ENCODE results near the gene DOC2B. TPM values are rescaled to one million over a fixed set of nuclear protein-coding genes. Genes with fewer than 3 reads are reported as not detected.

The DOC2B gene
- total RNA-seq, 1 donor from 2014 or later, result 0.34 TPM

DNA sequence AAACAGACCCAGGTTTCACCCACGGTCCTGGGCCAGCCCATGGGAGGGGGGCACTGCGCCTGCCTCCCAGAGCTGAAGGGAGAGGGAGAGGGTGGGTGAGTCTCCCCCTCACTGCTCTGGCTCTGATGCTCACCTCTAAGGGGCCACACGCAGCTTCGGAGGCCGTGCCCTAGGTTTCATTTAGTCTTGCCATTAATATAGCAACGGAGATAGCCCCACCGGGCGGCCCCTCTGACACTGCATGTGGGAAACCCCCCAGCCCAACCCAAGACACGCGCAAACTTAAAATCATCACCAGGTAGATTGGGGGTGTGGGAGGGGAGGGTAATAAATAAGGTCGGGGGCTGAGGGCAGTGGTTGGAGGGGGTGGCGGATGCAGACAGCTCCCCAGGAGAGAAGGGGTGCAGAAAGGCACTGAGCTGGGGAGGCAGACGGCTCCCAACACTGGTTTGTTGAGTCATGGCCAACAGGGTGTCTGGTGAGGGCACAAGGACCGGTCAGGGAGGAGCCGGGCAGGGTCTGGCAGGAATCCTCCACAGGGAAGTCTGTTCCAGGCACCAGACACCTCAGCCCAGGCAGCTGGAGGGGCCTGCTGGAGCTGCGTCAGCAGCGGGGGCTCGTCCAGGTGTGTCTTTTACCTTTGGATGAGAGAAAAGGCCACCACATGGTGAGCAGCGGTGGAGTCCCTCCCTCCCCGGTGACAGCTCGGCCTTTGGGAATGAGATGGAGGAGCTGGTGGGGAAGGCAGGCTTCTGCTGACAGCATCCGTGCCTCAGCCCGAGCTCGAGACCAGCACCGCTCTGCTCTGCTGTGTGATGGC, 32.0 kb upstream of the DOC2B start:
- H3K27ac Mint-ChIP-seq, result no peak overlapping the region
- Histone ChIP-seq H3F3A (ENCODE audit: low read depth) (no peaks in the 10 kb centered on the region), H3K9ac (no peak overlapping the region), H3K4me1 (no peaks in the 10 kb centered on the region), H4K20me1 (ENCODE audit: low read depth) (no peaks in the 10 kb centered on the region), H3K27me3 (no peaks in the 10 kb centered on the region), H2AFZ (replicated peaks) (no peak overlapping the region), H3K9me3 (ENCODE audit: low read depth) (no peaks in the 10 kb centered on the region), H3K4me2 (no peak overlapping the region), H3K27ac (no peak overlapping the region), H3K4me3 (no peak overlapping the region), H3K36me3 (no peaks in the 10 kb centered on the region), H3K79me2 (ENCODE audit: low read depth) (no peaks in the 10 kb centered on the region)
- no peaks in the 10 kb centered on the region for H3K36me3 Mint-ChIP-seq
- DNase-seq (ENCODE audit: low spot score), result no peak
- H3K4me3 Mint-ChIP-seq, result no peak overlapping the region
- H3K27me3 Mint-ChIP-seq (ENCODE audit: insufficient read depth, low read depth), result no peaks in the 10 kb centered on the region
- no peak for TF ChIP-seq EZH2 (IDR thresholded peaks at IDR 0.05)
- TF ChIP-seq, protein P1, sequence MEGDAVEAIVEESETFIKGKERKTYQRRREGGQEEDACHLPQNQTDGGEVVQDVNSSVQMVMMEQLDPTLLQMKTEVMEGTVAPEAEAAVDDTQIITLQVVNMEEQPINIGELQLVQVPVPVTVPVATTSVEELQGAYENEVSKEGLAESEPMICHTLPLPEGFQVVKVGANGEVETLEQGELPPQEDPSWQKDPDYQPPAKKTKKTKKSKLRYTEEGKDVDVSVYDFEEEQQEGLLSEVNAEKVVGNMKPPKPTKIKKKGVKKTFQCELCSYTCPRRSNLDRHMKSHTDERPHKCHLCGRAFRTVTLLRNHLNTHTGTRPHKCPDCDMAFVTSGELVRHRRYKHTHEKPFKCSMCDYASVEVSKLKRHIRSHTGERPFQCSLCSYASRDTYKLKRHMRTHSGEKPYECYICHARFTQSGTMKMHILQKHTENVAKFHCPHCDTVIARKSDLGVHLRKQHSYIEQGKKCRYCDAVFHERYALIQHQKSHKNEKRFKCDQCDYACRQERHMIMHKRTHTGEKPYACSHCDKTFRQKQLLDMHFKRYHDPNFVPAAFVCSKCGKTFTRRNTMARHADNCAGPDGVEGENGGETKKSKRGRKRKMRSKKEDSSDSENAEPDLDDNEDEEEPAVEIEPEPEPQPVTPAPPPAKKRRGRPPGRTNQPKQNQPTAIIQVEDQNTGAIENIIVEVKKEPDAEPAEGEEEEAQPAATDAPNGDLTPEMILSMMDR (IDR thresholded peaks at IDR 0.05), result no peak
- no peak for TF ChIP-seq EZH2phosphoT487 (IDR thresholded peaks at IDR 0.05)
- H3K4me1 Mint-ChIP-seq, result peaks cover 2% of the 10 kb centered on the region
- H3K9me3 Mint-ChIP-seq, result peaks cover 2% of the 10 kb centered on the region

DNA sequence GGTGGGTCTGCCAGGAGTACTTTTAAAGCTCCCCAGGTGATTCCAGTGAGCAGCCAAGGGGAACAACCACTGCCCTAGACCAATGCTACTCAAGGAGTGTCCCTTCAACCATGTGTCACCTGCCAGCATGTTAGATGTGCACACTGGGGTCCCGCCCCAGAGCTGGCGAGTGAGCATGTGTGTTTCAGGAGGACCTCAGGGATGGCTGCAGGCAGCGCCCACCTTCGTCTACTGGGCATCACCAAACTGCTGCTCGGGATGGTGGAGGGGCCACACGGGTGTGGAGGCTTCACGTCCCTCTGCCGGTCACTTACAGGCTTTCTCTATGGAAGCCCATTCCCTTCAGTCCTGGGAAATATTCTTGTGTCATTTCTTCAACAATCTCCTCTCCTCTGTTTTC, 29.0 kb upstream of the DOC2B start:
- Histone ChIP-seq H2AFZ (replicated peaks) (no peak overlapping the region), H3K9ac (no peak overlapping the region), H3K4me2 (no peak overlapping the region), H3K27ac (no peak overlapping the region), H4K20me1 (ENCODE audit: low read depth) (no peaks in the 10 kb centered on the region), H3F3A (ENCODE audit: low read depth) (peaks cover under 1% of the 10 kb centered on the region), H3K4me1 (peaks cover under 1% of the 10 kb centered on the region), H3K79me2 (ENCODE audit: low read depth) (no peaks in the 10 kb centered on the region), H3K9me3 (ENCODE audit: low read depth) (no peaks in the 10 kb centered on the region), H3K4me3 (no peak overlapping the region), H3K27me3 (no peaks in the 10 kb centered on the region), H3K36me3 (no peaks in the 10 kb centered on the region)
- no peaks in the 10 kb centered on the region for H3K27me3 Mint-ChIP-seq (ENCODE audit: insufficient read depth, low read depth)
- peaks cover 15% of the 10 kb centered on the region for H3K4me1 Mint-ChIP-seq
- H3K27ac Mint-ChIP-seq, result no peak overlapping the region
- no peak overlapping the region for H3K4me3 Mint-ChIP-seq
- peaks cover 5% of the 10 kb centered on the region for H3K36me3 Mint-ChIP-seq
- no peak for DNase-seq (ENCODE audit: low spot score)
- TF ChIP-seq EZH2phosphoT487 (IDR thresholded peaks at IDR 0.05), result no peak
- TF ChIP-seq EZH2 (IDR thresholded peaks at IDR 0.05), result no peak
- TF ChIP-seq, protein P1 (IDR thresholded peaks at IDR 0.05), result no peak
- peaks cover 8% of the 10 kb centered on the region for H3K9me3 Mint-ChIP-seq

- TF ChIP-seq EZH2phosphoT487 (IDR thresholded peaks at IDR 0.05) (no peak), EZH2 (IDR thresholded peaks at IDR 0.05) (no peak)
- TF ChIP-seq, protein P1 (IDR thresholded peaks at IDR 0.05), result no peak
- Mint-ChIP-seq H3K4me1 (peaks cover 27% of the 10 kb centered on the region), H3K27ac (no peak overlapping the region), H3K4me3 (no peak overlapping the region), H3K36me3 (peaks cover 5% of the 10 kb centered on the region), H3K9me3 (peaks cover 8% of the 10 kb centered on the region), H3K27me3 (ENCODE audit: insufficient read depth, low read depth) (no peaks in the 10 kb centered on the region)
- Histone ChIP-seq H4K20me1 (ENCODE audit: low read depth) (no peaks in the 10 kb centered on the region), H3K4me3 (no peak overlapping the region), H3K4me2 (no peak overlapping the region), H3K27ac (no peak overlapping the region), H3F3A (ENCODE audit: low read depth) (peaks cover 9% of the 10 kb centered on the region), H3K9ac (no peak overlapping the region), H3K36me3 (no peaks in the 10 kb centered on the region), H3K79me2 (ENCODE audit: low read depth) (no peaks in the 10 kb centered on the region), H3K27me3 (no peaks in the 10 kb centered on the region), H3K4me1 (peaks cover 10% of the 10 kb centered on the region), H2AFZ (replicated peaks) (no peak overlapping the region), H3K9me3 (ENCODE audit: low read depth) (no peaks in the 10 kb centered on the region)
- DNase-seq (ENCODE audit: low spot score), result no peak
These were observed 27.0 kb upstream of the DOC2B start for GRCh38 chr17:208429-208828.

All from neural progenitor cell (in vitro differentiated cells).